ACHN (cell line): ENCODE results near the gene TMED9.

Source experiments
- DNase-seq: peaks from one replicate; pipeline ENCODE4 v3.0.0-alpha.2; 2015
- in situ Hi-C: cut with HindIII; loops from 2 replicates; pipeline ENCODE4 v1.10.0; 2017; ENCODE audit warnings: low sequenced_read_pairs, low pct_ligation_motif_present, low pct_unique_long_range_greater_than_20kb

Gene TMED9

DNA sequence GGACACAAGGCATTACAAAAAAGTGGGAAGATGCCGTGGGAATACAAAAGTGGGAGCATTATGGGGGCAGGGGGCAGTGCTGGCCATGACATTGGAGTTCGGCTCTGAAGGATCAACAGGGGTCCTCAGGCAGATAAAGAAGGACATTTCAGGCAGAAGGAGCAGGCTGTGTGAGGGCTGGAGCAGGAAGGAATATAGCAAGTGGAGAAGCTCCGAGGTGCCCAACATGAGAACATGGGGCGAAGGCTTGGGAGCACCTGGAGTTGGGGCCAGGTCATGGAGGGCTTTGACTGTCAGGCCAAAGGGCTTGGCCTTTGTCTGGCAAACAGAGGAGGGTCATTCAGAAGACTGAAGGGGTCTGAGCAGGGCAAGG lies 10.4 kb downstream of the TMED9 start:
- in situ Hi-C loops = no loop called here
- no peak for DNase-seq

DNA sequence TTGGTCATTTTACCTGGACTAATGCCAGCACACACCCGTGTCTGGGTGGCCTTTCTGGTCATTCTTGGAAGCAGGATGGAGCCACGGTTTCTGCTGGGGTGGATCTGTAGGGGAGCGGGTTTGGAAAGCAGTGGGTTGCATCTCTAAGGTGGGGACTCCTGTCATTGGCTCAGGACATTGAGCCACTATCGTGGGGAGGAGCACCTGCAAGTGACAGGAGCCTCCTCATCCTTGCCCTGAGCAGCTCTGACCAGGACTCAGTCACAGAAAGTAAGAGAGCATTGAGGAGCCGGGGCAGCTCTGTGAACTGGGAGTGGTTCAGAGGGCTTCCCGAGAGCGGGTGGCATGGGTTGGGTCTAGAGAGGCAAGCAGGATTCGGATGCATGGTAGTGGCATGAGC lies 11.6 kb downstream of the TMED9 start:
- in situ Hi-C loops = no loop called here
- no peak for DNase-seq

DNA sequence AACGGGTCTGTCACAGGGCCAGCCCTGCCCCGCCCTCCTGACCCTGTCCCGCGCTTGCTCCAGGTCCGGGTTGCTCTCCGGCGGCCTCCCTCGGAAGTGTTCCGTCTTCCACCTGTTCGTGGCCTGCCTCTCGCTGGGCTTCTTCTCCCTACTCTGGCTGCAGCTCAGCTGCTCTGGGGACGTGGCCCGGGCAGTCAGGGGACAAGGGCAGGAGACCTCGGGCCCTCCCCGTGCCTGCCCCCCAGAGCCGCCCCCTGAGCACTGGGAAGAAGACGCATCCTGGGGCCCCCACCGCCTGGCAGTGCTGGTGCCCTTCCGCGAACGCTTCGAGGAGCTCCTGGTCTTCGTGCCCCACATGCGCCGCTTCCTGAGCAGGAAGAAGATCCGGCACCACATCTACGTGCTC lies 12.1 kb downstream of the TMED9 start:
- in situ Hi-C loops = no loop called here
- no peak for DNase-seq

DNA sequence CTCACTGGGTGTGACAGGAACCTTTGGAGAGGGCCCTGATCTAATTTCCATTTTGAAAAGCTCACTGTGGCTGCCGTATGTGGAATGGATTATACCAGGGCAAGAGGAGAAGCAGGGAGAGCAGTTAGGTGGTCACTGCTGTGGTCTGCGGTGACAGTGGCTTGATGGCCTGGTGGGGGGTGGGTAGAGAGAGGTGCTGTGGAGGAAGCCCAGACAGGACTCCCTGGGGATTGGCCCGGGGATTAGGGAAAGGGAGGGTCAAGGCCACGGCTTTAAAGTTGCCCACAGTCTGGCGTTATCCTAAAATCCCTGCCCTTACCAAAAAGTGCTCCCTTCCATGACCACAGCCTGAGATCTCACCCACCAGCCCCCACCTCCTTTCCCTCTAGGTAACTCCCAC lies 12.7 kb downstream of the TMED9 start:
- no peak for DNase-seq
- in situ Hi-C loops = no loop called here

DNA sequence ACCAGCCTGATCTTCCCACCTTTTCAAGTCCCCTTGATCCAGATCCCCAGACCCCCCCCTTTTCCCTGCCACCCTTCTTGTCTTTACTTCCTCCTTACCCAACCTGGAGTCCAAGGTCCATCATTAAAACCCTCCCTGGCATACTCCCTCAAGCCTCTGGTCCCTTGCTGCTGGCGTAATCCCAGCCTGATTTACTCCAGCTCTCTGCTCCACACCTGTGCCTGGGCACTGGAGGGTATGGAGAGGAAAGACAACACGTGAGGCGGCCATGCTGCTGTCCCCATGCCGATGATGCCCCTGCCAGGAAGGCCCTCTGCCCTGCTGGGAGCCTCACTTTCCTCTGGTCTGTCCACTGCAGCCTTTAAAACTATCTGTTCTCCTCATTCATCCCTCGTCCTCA lies 13.1 kb downstream of the TMED9 start:
- no peak for DNase-seq
- in situ Hi-C loops = no loop called here

DNA sequence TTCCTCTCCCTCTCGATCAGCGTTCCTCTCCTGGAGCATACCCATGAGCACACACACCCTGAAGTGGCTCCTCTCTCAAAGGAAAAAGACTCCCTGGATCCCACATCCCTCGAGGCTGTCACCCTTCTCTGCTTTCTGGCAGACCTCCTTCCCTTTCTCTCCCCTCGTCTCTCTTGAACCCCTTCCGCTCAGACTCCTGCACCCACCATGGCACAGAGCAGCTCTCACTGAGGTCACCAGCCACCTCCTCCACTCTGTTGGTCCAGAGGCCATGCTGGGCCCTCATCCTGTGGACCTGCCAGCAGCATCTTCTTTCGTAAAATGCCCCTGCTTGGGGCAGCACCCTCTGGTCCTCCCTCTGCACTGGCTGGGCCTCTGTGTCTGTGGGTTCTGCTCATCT lies 13.7 kb downstream of the TMED9 start:
- DNase-seq = no peak
- in situ Hi-C loops = no loop called here

GRCh38 chr5:177606071-177607051 lies 14.4 kb downstream of the TMED9 start:
- no peak for DNase-seq
- in situ Hi-C loops = no loop called here

GRCh38 chr5:177607115-177607451 lies 15.1 kb downstream of the TMED9 start:
- in situ Hi-C loops = no loop called here
- no peak for DNase-seq

DNA sequence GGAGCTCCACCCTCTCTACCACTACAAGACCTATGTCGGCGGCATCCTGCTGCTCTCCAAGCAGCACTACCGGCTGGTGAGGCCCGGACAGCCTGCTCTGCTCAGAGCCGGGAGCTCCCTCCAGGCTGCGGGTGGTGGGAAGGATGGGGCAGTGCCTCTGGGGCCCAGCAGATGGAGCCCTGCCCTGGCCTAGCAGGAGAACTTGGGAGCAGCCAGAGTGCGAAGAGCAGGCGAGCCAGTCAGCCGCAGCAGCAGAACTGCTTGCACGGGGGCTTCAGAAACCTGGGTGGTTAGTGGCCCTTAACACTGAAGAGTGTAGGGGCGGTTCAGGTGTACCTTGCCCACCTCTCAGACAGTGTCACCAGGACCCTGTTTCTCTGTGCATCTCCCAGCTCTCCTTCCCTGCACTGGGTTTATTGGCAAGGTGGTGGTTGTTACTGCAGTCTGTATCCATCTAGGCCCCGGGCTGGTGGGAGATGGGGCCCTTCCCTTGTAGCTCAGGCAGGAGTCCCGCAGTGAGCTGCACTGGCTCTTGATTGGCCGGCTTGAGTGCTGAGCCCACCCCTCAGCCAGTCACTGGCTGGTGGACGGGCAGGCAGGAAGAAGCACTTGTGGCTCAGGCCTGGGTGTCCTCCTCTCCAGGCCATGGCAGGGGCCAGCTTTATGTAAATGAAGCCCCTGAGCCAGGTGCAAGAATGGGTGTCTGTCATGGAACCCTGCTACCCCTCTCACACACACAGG lies 15.6 kb downstream of the TMED9 start:
- in situ Hi-C loops = no loop called here
- peak; percentile 75 for DNase-seq

DNA sequence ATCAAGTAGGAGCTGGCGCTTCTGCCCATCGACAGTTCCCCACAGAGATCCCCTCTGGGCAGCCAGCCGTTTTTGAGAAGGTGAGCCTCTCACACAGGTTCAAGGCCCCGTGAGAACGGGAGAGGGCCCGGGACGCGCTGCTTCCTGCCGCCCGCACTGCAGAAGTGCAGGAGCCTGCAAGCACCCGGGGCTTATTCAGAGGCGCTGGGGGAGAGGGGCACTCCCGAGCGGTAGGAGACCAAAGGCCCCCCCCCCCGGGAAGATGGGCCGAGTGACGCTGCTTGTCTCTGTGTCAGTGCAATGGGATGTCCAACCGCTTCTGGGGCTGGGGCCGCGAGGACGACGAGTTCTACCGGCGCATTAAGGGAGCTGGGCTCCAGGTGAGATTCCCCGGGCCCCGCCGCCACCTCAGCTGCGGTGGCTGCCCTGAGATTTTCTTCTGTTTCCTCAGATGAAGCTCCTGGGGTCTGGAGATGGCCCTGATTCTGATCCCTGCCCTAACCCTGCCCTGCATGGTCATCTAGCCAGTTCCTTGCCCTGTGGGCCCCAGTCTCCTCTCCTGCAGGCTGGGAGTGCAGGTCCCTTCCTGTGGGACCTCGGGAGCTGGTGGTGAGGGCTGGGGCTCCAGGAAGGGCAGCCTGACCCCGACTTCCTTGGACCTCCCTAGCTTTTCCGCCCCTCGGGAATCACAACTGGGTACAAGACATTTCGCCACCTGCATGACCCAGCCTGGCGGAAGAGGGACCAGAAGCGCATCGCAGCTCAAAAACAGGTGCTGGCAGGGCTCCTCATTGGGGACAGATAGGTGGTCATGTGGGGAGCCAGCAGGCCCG lies 16.5 kb downstream of the TMED9 start:
- DNase-seq = no peak
- in situ Hi-C loops = no loop called here

- DNase-seq = no peak
- in situ Hi-C loops = no loop called here
Measured at GRCh38 chr5:177609076-177610059, 17.4 kb downstream of the TMED9 start.

DNA sequence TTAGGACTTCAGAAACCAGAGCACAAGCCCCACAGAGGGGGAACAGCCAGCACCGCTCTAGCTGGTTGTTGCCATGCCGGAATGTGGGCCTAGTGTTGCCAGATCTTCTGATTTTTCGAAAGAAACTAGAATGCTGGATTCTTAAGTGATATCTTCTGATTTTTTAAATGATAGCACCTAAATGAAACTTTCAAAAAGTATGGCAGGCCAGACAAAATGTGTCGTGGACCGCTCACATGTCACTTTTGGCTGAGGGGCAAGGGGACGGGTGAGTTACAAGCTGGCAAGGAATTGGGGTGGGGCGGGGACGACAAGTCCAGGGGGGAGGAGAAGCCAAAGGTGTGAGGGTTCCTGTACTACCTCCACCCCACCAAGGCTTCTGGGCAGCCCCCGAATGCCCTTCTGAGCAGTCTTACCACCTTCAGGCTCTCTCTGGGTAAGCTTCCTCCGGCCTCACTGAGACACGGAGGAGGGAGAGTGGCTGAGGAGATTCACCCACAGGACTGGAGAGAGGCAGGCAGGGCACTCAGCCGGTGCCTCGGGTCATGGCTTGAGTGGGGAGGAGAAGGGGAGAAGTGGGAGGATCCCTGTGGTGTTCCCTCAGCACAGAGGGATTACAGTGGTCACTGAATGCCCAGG lies 18.2 kb downstream of the TMED9 start:
- in situ Hi-C loops = no loop called here

DNA sequence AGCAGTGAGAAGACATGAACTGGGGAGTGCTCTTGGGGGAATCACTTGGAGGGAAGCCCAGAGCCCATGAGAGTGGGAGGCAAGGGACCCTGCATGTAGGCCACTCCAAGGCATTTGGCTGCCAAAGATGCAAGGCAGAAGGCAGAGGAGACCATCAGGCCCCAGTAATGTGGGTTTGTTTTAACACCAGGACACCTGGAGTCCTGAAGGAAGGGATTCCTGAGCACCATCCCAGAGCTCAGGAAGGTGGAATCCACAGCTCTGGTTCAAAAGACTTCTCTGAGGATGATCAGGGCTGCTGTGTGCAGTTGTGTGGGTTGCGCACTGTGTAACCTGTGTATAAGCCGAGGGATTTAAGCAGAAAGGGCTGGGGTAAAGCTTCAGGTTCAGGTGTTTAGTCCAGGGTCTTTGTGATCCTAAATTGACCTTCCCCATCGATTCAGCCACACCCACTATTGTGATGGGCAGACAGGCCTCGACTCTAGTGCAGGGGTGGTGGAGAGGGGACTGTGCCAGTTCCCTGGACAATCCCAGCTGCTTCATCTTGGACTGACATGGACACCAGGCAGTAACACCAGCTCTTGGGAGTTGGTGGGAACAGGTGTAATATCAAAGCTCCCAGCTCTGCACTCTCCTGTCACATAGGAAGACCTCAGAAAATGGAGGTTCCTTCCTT lies 18.9 kb downstream of the TMED9 start:
- in situ Hi-C loops = no loop called here
- DNase-seq = no peak

More for the DNA sequence above, 18.2 kb downstream of the TMED9 start:
- no peak for DNase-seq

DNA sequence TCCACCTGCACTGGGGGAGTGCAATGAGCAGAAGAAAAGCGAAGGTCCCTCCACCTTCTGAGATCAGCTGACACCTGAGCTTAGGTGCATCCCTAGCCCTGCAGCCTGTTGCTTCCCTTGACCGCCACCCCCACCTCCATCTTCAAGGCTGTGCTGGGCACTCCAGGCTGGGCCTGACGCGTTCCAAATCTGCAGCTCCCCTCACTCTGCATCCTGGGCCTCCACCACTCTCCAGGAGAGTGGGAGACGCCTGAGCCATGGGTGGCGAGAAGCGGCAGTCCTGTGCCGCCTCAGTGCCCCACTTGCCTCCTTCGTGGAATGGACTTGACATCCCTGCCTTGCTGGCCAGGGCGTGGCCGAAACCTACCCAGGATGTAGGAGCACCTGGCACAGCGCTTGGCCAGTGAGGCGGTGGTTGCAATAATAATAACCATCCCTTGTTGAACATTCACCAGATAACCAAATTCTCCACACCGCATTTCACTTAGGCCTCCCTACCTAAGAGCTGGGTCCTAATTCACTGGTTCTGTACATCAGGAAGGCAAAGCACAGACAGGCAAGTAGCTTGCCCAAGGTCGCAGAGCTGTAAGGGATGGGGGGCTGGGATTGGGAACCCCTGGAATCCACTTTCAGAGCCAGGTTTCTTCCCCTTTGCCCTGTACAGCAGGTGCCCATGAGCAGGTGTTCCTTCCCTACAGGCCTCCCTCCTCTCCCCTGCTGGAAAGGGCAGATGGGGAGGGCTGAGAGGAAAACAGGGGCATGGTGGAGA lies 19.6 kb downstream of the TMED9 start:
- DNase-seq = no peak
- in situ Hi-C loops = no loop called here

DNA sequence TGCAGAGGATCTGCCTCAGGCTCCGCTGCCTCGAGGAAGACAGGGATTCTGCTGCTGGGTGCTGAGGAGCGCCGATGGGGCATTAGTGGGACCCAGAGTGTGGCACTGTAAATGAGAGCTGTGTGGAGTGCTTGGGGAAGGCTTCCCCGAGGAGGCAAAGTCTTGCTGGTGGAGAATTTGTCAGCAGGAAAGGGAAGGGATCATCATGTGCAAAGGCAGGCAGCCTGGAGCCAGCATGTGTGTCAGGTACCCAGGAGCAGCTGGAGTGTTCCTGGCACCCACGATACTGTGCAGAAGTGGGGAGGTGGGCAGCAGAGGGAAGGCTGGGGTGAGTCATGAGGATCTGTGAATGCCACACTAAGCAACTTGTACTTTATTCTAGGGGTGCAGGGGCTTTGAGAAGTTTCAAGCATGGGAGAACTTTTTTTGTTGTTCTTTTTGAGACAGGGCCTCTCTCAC lies 20.2 kb downstream of the TMED9 start:
- in situ Hi-C loops = no loop called here

DNA sequence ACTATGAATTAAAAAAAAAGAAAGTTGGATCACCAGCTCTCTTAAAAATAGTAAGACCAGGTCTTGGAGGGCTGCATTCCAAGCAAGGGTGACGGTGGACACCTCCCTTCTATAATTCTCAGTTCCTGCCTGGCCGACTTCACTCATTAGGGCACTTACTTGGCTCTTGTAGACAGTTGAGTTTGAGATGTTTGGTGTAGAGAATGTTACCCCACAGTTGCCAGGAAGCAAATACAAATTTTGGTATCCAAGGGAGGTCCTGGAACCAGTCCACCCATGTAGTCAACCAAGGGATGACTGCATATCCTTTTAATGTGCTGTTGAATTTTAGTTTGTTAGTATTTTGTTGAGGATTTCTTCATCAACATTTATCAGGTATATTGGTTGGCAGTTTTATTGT lies 28.6 kb downstream of the TMED9 start:
- in situ Hi-C loops = no loop called here

More for the DNA sequence above, 20.2 kb downstream of the TMED9 start:
- no peak for DNase-seq

More for the DNA sequence above, 28.6 kb downstream of the TMED9 start:
- no peak for DNase-seq
